Measurements from ENCODE around the gene IL17RC. TPM values are rescaled to one million over a fixed set of nuclear protein-coding genes. Genes with fewer than 3 reads are reported as not detected.

Gene IL17RC
- total RNA-seq, 4 donors from 2014 or later, result 61.1 to 74.4 (median 67.1) TPM

GRCh38 chr3:9913601-9914000, 3.3 kb upstream of the IL17RC start:
- no peak for DNase-seq
- Histone ChIP-seq H3K36me3 (no peaks in the 10 kb centered on the region), H3K4me3 (no peak overlapping the region), H3K27me3 (no peaks in the 10 kb centered on the region), H3K9me3 (no peaks in the 10 kb centered on the region), H3K27ac (peak overlapping the region in 3 of 4 donors; percentile 7 to 95 (median 20)), H3K4me1 (peaks cover 27 to 44% (median 40%) of the 10 kb centered on the region in 4 donors)
- WGBS, 2 donors (ENCODE audit: low coverage in 1 of 2), result 73% methylated on average over 5 of the region's 5 CpGs; no CpG with 5 or more reads in 1 of the 2 donors
- in situ Hi-C loops (cut with MboI; ENCODE audit: low pct_ligation_motif_present in 1 of 4, low pct_unique_long_range_greater_than_20kb in 1 of 4, low sequenced_read_pairs in 3 of 4), result no loop called here
- no peak for TF ChIP-seq CTCF (IDR thresholded peaks at IDR 0.05)
- no peak for TF ChIP-seq EP300 (IDR thresholded peaks at IDR 0.05; ENCODE audit: low read depth)
- no peak for TF ChIP-seq POLR2A (IDR thresholded peaks at IDR 0.05)
- no peak for TF ChIP-seq POLR2AphosphoS5 (IDR thresholded peaks at IDR 0.05)
- intact Hi-C loops (cut with DNase I; ENCODE audit: low total_unique reads), result loop anchor here (10.0 kb wide), 1 partner anchor 69 kb away; the partner anchor contains the start of gene RPUSD3

- Histone ChIP-seq H3K9me3 (no peaks in the 10 kb centered on the region), H3K36me3 (no peaks in the 10 kb centered on the region), H3K27ac (peak overlapping the region; percentile 90 to 95 (median 92)), H3K4me3 (no peak overlapping the region), H3K4me1 (peaks cover 28 to 44% (median 40%) of the 10 kb centered on the region in 4 donors), H3K27me3 (no peaks in the 10 kb centered on the region)
- intact Hi-C loops (cut with DNase I; ENCODE audit: low total_unique reads) (loop anchor here (10.0 kb wide), 1 partner anchor 69 kb away; the partner anchor contains the start of gene RPUSD3), in situ Hi-C loops (cut with MboI; ENCODE audit: low pct_ligation_motif_present in 1 of 4, low pct_unique_long_range_greater_than_20kb in 1 of 4, low sequenced_read_pairs in 3 of 4) (no loop called here)
- DNase-seq, result no peak
- TF ChIP-seq EP300 (IDR thresholded peaks at IDR 0.05; ENCODE audit: low read depth) (no peak), POLR2AphosphoS5 (IDR thresholded peaks at IDR 0.05) (no peak), POLR2A (IDR thresholded peaks at IDR 0.05) (no peak), CTCF (IDR thresholded peaks at IDR 0.05) (no peak)
- 67% methylated on average over 1 of the region's 1 CpG; no CpG with 5 or more reads in 1 of the 2 donors for WGBS, 2 donors (ENCODE audit: low coverage in 1 of 2)
Measured at GRCh38 chr3:9914011-9914410, 2.9 kb upstream of the IL17RC start.

- no peaks in the 10 kb centered on the region for H3K9me3 ChIP-seq
- in situ Hi-C loops (cut with MboI; ENCODE audit: low pct_ligation_motif_present in 1 of 4, low pct_unique_long_range_greater_than_20kb in 1 of 4, low sequenced_read_pairs in 3 of 4) (no loop called here), intact Hi-C loops (cut with DNase I; ENCODE audit: low total_unique reads) (loop anchor here (10.0 kb wide), 1 partner anchor 70 kb away; the partner anchor contains the start of gene RPUSD3)
- WGBS, 2 donors (ENCODE audit: low coverage in 1 of 2), result 47% methylated on average over 6 of the region's 15 CpGs; no CpG with 5 or more reads in 1 of the 2 donors
- peak overlapping the region; percentile 90 to 95 (median 92) for H3K27ac ChIP-seq
- H3K4me3 ChIP-seq, result peak overlapping the region in 3 of 4 donors; percentile 53 to 72 (median 53)
- peaks cover 28 to 44% (median 40%) of the 10 kb centered on the region in 4 donors for H3K4me1 ChIP-seq
- H3K27me3 ChIP-seq, result no peaks in the 10 kb centered on the region
- DNase-seq, result no peak
- H3K36me3 ChIP-seq, result no peaks in the 10 kb centered on the region
- TF ChIP-seq CTCF (IDR thresholded peaks at IDR 0.05) (no peak), POLR2AphosphoS5 (IDR thresholded peaks at IDR 0.05) (no peak), EP300 (IDR thresholded peaks at IDR 0.05; ENCODE audit: low read depth) (no peak), POLR2A (IDR thresholded peaks at IDR 0.05) (no peak)
Measured at GRCh38 chr3:9914559-9915253, 2.2 kb upstream of the IL17RC start.

- TF ChIP-seq POLR2A (IDR thresholded peaks at IDR 0.05) (peak; percentile 48), CTCF (IDR thresholded peaks at IDR 0.05) (peak in 3 of 5 experiments; percentile 49 to 54 (median 50)), POLR2AphosphoS5 (IDR thresholded peaks at IDR 0.05) (peak; percentile 14 to 44 (median 41)), EP300 (IDR thresholded peaks at IDR 0.05; ENCODE audit: low read depth) (no peak)
- WGBS, 2 donors (ENCODE audit: low coverage in 1 of 2), result 0 to 1% methylated on average over 3 to 70 of the region's 99 CpGs
- peak overlapping the region; percentile 53 to 72 (median 53) for H3K4me3 ChIP-seq
- in situ Hi-C loops (cut with MboI; ENCODE audit: low pct_ligation_motif_present in 1 of 4, low pct_unique_long_range_greater_than_20kb in 1 of 4, low sequenced_read_pairs in 3 of 4), result no loop called here
- H3K4me1 ChIP-seq, result peaks cover 28 to 44% (median 40%) of the 10 kb centered on the region in 4 donors
- intact Hi-C loops (cut with DNase I; ENCODE audit: low total_unique reads), result loop anchor here (10.0 kb wide), 1 partner anchor 71 kb away; the partner anchor contains the start of gene RPUSD3
- peak; percentile 77 for DNase-seq
- peak overlapping the region; percentile 90 to 95 (median 92) for H3K27ac ChIP-seq
- H3K27me3 ChIP-seq, result no peaks in the 10 kb centered on the region
- no peaks in the 10 kb centered on the region for H3K9me3 ChIP-seq
- no peaks in the 10 kb centered on the region for H3K36me3 ChIP-seq
Measured at GRCh38 chr3:9915254-9916141, 1.4 kb upstream of the IL17RC start.

Measured in transverse colon (tissue), 4 donors.